ENCODE data around the gene FBXW8.

Gene FBXW8

GRCh38 chr12:116924558-116925453 lies 14.1 kb downstream of the FBXW8 start:
- no peak for DNase-seq (ENCODE audit: low spot score)

- DNase-seq (ENCODE audit: low spot score) = no peak
Measured at GRCh38 chr12:116926283-116927243, 15.8 kb downstream of the FBXW8 start.

- DNase-seq (ENCODE audit: low spot score) = no peak
Measured at GRCh38 chr12:116927244-116927940, 16.6 kb downstream of the FBXW8 start.

GRCh38 chr12:116928504-116928903 lies 17.8 kb downstream of the FBXW8 start:
- no peak for DNase-seq (ENCODE audit: low spot score)

- no peak for DNase-seq (ENCODE audit: low spot score)
Measured at GRCh38 chr12:116929885-116930284, 19.1 kb downstream of the FBXW8 start.

- no peak for DNase-seq (ENCODE audit: low spot score)
Measured at GRCh38 chr12:116931665-116932064, 20.9 kb downstream of the FBXW8 start.

- no peak for DNase-seq (ENCODE audit: low spot score)
Measured at GRCh38 chr12:116933091-116933490, 22.3 kb downstream of the FBXW8 start.

- DNase-seq (ENCODE audit: low spot score) = no peak
Measured at GRCh38 chr12:116933512-116934246, 22.9 kb downstream of the FBXW8 start.

GRCh38 chr12:116934908-116935705 lies 24.4 kb downstream of the FBXW8 start:
- no peak for DNase-seq (ENCODE audit: low spot score)

- DNase-seq (ENCODE audit: low spot score) = no peak
Measured at GRCh38 chr12:116937640-116938039, 26.9 kb downstream of the FBXW8 start.

GRCh38 chr12:116939734-116940133 lies 29.0 kb downstream of the FBXW8 start:
- no peak for DNase-seq (ENCODE audit: low spot score)

GRCh38 chr12:116941188-116941587 lies 30.4 kb downstream of the FBXW8 start:
- DNase-seq (ENCODE audit: low spot score) = no peak

GRCh38 chr12:116943419-116944372 lies 32.9 kb downstream of the FBXW8 start:
- DNase-seq (ENCODE audit: low spot score) = no peak

GRCh38 chr12:116945886-116946550 lies 35.3 kb downstream of the FBXW8 start:
- DNase-seq (ENCODE audit: low spot score) = no peak

GRCh38 chr12:116948298-116948697 lies 37.5 kb downstream of the FBXW8 start:
- DNase-seq (ENCODE audit: low spot score) = no peak

- no peak for DNase-seq (ENCODE audit: low spot score)
Measured at GRCh38 chr12:116950628-116951325, 40.0 kb downstream of the FBXW8 start.

- no peak for DNase-seq (ENCODE audit: low spot score)
Measured at GRCh38 chr12:116954710-116955381, 44.1 kb downstream of the FBXW8 start.
